K562 (cell line): ENCODE results near the gene TMEM131L. TPM values are rescaled to one million over a fixed set of nuclear protein-coding genes. Genes with fewer than 3 reads are reported as not detected.

Experiments
- BRF1 ChIP-seq: IDR thresholded peaks from 3 replicates; pipeline ENCODE4 v1.6.1; 2011; ENCODE audit warnings: borderline replicate concordance, mild to moderate bottlenecking; ENCODE audit not compliant: insufficient read length; ENCODE audit errors: extremely low read depth
- DMBX1 ChIP-seq: fragments of 250-450 bp; sonication (Bioruptor Pico); IDR thresholded peaks from 2 replicates; pipeline ENCODE4 v1.8.0; 2022; ENCODE audit warnings: inconsistent platforms, mild to moderate bottlenecking, moderate library complexity, borderline replicate concordance
- ELF2 ChIP-seq: fragments of 250-450 bp; sonication (Bioruptor Pico); IDR thresholded peaks from 2 replicates; pipeline ENCODE4 v1.5.0; 2021; ENCODE audit warnings: mild to moderate bottlenecking
- ELK3 ChIP-seq: fragments of 450-650 bp; formaldehyde crosslinking; IDR thresholded peaks from 2 replicates; pipeline ENCODE4 v1.4.0; 2020; ENCODE audit warnings: mild to moderate bottlenecking
- ESRRA ChIP-seq: fragments of 450-650 bp; IDR thresholded peaks from 2 replicates; pipeline ENCODE4 v1.6.1; 2014; ENCODE audit warnings: low read depth, mild to moderate bottlenecking, moderate library complexity, borderline replicate concordance
- EWSR1 ChIP-seq: fragments of 450-650 bp; IDR thresholded peaks from 2 replicates; pipeline ENCODE4 v1.6.1; 2018; ENCODE audit warnings: borderline replicate concordance, mild to moderate bottlenecking, low read depth, moderate library complexity; ENCODE audit not compliant: partially characterized antibody
- FOXJ2 ChIP-seq: fragments of 200-800 bp; sonication (Bioruptor generic); IDR thresholded peaks from 2 replicates; pipeline ENCODE4 v1.6.1; 2016; ENCODE audit warnings: missing genetic modification characterization, missing compliant biosample characterization
- HMG20A ChIP-seq: fragments of 450-650 bp; formaldehyde crosslinking; conservative IDR thresholded peaks from 2 replicates; pipeline ENCODE4 v1.4.0; 2020; ENCODE audit warnings: mild to moderate bottlenecking, mixed read lengths
- IFI16 ChIP-seq: fragments of 250-450 bp; sonication (Bioruptor Pico); IDR thresholded peaks from 2 replicates; pipeline ENCODE4 v2.1.2; 2022; ENCODE audit warnings: mild to moderate bottlenecking, inconsistent platforms
- KAT2B ChIP-seq: IDR thresholded peaks from one replicate; pipeline ENCODE4 v1.6.1; 2012; ENCODE audit warnings: low read depth, mild to moderate bottlenecking, control low read depth, inconsistent platforms, low read length, moderate library complexity
- KAT7 ChIP-seq: sonication (generic); formaldehyde crosslinking; IDR thresholded peaks from 2 replicates; pipeline ENCODE4 v1.8.0; 2022; ENCODE audit warnings: missing genetic modification reagents, mild to moderate bottlenecking, borderline replicate concordance
- MBD2 ChIP-seq: sonication (generic); IDR thresholded peaks from 2 replicates; pipeline ENCODE4 v1.6.1; 2016; ENCODE audit warnings: low read depth, borderline replicate concordance
- MED1 ChIP-seq: sonication (generic); formaldehyde crosslinking; IDR thresholded peaks from 2 replicates; pipeline ENCODE4 v1.8.1; 2023; ENCODE audit warnings: missing genetic modification reagents, borderline replicate concordance
- MXI1 ChIP-seq: IDR thresholded peaks from 2 replicates; pipeline ENCODE4 v1.6.1; 2011; ENCODE audit warnings: low read depth, mild to moderate bottlenecking, improper control_type of control experiment, low read length
- NEUROD1 ChIP-seq: fragments of 150-350 bp; IDR thresholded peaks from 2 replicates; pipeline ENCODE4 v1.6.1; 2014; ENCODE audit warnings: borderline replicate concordance, low read length, low read depth; ENCODE audit not compliant: partially characterized antibody
- NR2C2 ChIP-seq, 2 experiments: fragments of 200-800 bp in 1 of 2; sonication (Bioruptor generic) in 1 of 2; sonication (generic) in 1 of 2; formaldehyde crosslinking in 1 of 2; IDR thresholded peaks; 2 replicates each; pipeline versions ENCODE4 v1.6.1 to v1.8.0; 2016 to 2022; ENCODE audit warnings: mild to moderate bottlenecking in 1 of 2, missing compliant biosample characterization in 1 of 2, missing genetic modification characterization in 1 of 2, missing genetic modification reagents in 1 of 2
- PHF8 ChIP-seq: fragments of 200-600 bp; sonication (generic); IDR thresholded peaks from 2 replicates; pipeline ENCODE4 v1.6.1; 2012; ENCODE audit warnings: mixed run types, mild to moderate bottlenecking, inconsistent platforms, low read length, moderate library complexity, borderline replicate concordance
- RFX1 ChIP-seq: fragments of 450-650 bp; IDR thresholded peaks from 2 replicates; pipeline ENCODE4 v1.6.1; 2016; ENCODE audit warnings: mild to moderate bottlenecking, moderate library complexity
- SETDB1 ChIP-seq: IDR thresholded peaks from one replicate; pipeline ENCODE4 v1.6.1; 2012; ENCODE audit warnings: low read length, control low read depth, inconsistent platforms
- SIRT6 ChIP-seq: IDR thresholded peaks from one replicate; pipeline ENCODE4 v1.6.1; 2012; ENCODE audit warnings: low read depth, mild to moderate bottlenecking, control low read depth, inconsistent platforms, low read length, moderate library complexity
- TAF15 ChIP-seq: fragments of 200-400 bp; formaldehyde crosslinking; IDR thresholded peaks from 2 replicates; pipeline ENCODE4 v1.6.1; 2017; ENCODE audit warnings: mild to moderate bottlenecking, low read depth, low read length, moderate library complexity
- ZNF140 ChIP-seq: fragments of 250-450 bp; sonication (Bioruptor Pico); IDR thresholded peaks from 2 replicates; pipeline ENCODE4 v1.8.0; 2021; ENCODE audit warnings: moderate library complexity, mild to moderate bottlenecking, inconsistent platforms
- ZNF239 ChIP-seq: fragments of 250-450 bp; sonication (Bioruptor Pico); IDR thresholded peaks from 2 replicates; pipeline ENCODE4 v1.4.0; 2020; ENCODE audit warnings: mild to moderate bottlenecking
- ZNF253 ChIP-seq: fragments of 250-450 bp; sonication (Bioruptor Pico); conservative IDR thresholded peaks from 2 replicates; pipeline ENCODE4 v1.6.1; 2021; ENCODE audit warnings: mild to moderate bottlenecking
- ZNF507 ChIP-seq: conservative IDR thresholded peaks from 2 replicates; pipeline ENCODE4 v1.6.1; 2017; ENCODE audit warnings: missing genetic modification characterization, missing compliant biosample characterization
- ZNF589 ChIP-seq: fragments of 200-800 bp; sonication (Bioruptor generic); IDR thresholded peaks from 2 replicates; pipeline ENCODE4 v1.6.1; 2016; ENCODE audit warnings: low read depth, missing genetic modification characterization, missing compliant biosample characterization
- polyA plus RNA-seq, 8 experiments: library from polyadenylated mRNA; depleted of rRNA in 4 of 8; stranded (reverse) in 5 of 8; unstranded in 3 of 8; fragments of >200 nt; fragmentation: Nextera tagmentation in 2 of 8; fragmentation: Illumina TruSeq in 1 of 8; extraction: Ambion mirVana in 2 of 8; extraction: Trizol in 1 of 8; gene quantifications; 2 replicates each; pipeline versions ENCODE4 v1.2.1 to v1.2.3, GENCODE V29; 2011 to 2014; ENCODE audit warnings: inconsistent platforms in 1 of 8, missing spikeins in 1 of 8
- total RNA-seq, 7 experiments: library from RNA; depleted of rRNA in 6 of 7; stranded (reverse); fragments of >200 nt in 6 of 7; fragmentation: Illumina TruSeq in 2 of 7; extraction: Trizol in 2 of 7; gene quantifications; 2 replicates each; pipeline versions ENCODE4 v1.2.1 to v1.2.3, GENCODE V29; 2011 to 2021; ENCODE audit warnings: low replicate concordance in 1 of 7
- TF ChIP-seq, protein P1 (sequence below): IDR thresholded peaks from 2 replicates; pipeline ENCODE4 v1.6.1; 2011; ENCODE audit not compliant: insufficient read length; ENCODE audit errors: extremely low read depth
- TF ChIP-seq, protein P2 (sequence below): conservative IDR thresholded peaks from 2 replicates; pipeline ENCODE4 v1.6.1; 2011; ENCODE audit warnings: low read depth, mild to moderate bottlenecking, low read length; ENCODE audit not compliant: control insufficient read depth

Gene TMEM131L
- total and polyA plus RNA-seq, 9 of the 15 experiments (the other 6 are each of a cell fraction or from before 2014, with no cell fraction given), result 1.2 to 20.8 (median 12.9) TPM

DNA sequence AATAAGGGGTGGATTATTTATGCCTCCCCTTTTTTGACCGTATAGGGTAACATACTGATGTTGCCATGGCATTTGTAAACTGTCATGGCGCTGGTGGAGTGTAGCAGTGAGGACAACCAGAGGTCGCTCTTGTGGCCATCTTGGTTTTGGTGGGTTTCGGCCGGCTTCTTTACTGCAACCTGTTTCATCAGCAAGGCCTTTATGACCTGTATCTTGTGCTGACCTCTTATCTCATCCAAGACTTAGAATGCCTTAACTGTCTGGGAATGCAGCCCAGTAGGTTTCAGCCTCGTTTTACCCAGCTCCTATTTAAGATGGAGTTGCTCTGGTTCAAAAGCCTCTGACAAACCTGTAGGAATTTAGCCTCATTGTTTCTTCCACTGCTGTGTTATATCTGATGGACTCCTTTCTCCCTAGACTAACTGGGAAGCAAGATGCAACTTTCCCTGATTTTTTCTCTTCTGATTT is 71.4 kb downstream of the TMEM131L start (continued):
- no peak for TF ChIP-seq ZNF140 (CRISPR knock-in tag)
- TF ChIP-seq RFX1, result peak; percentile 66
- TF ChIP-seq KAT7 (CRISPR knock-in tag), result no peak
- peak; percentile 82 for TF ChIP-seq ZNF239 (CRISPR knock-in tag)
- no peak for TF ChIP-seq EWSR1
- peak; percentile 88 for TF ChIP-seq IFI16
- TF ChIP-seq SETDB1, result no peak
- peak; percentile 99 for TF ChIP-seq DMBX1 (CRISPR knock-in tag)
- TF ChIP-seq ZNF507, result peak; percentile 47
- TF ChIP-seq ELF2, result 0 out of 2 replicates have a peak, but pooled peaks have one; percentile 36
- no peak for TF ChIP-seq BRF1
- no peak for TF ChIP-seq MBD2
- TF ChIP-seq TAF15, result no peak
- no peak for TF ChIP-seq NR2C2 (CRISPR knock-in tag; IDR thresholded peaks at IDR 0.05)
- TF ChIP-seq NR2C2 (tag; IDR thresholded peaks at IDR 0.05), result peak; percentile 60
- no peak for TF ChIP-seq MXI1
- no peak for TF ChIP-seq NEUROD1
- TF ChIP-seq, protein P1, sequence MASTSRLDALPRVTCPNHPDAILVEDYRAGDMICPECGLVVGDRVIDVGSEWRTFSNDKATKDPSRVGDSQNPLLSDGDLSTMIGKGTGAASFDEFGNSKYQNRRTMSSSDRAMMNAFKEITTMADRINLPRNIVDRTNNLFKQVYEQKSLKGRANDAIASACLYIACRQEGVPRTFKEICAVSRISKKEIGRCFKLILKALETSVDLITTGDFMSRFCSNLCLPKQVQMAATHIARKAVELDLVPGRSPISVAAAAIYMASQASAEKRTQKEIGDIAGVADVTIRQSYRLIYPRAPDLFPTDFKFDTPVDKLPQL, result no peak
- TF ChIP-seq KAT2B, result no peak
- TF ChIP-seq PHF8, result no peak
- 0 out of 2 replicates have a peak, but pooled peaks have one; percentile 35 for TF ChIP-seq FOXJ2
- TF ChIP-seq HMG20A, result no peak
- TF ChIP-seq MED1 (CRISPR knock-in tag), result no peak
- TF ChIP-seq, protein P2, sequence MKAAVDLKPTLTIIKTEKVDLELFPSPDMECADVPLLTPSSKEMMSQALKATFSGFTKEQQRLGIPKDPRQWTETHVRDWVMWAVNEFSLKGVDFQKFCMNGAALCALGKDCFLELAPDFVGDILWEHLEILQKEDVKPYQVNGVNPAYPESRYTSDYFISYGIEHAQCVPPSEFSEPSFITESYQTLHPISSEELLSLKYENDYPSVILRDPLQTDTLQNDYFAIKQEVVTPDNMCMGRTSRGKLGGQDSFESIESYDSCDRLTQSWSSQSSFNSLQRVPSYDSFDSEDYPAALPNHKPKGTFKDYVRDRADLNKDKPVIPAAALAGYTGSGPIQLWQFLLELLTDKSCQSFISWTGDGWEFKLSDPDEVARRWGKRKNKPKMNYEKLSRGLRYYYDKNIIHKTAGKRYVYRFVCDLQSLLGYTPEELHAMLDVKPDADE, result no peak
- no peak for TF ChIP-seq ZNF253 (CRISPR knock-in tag)
- no peak for TF ChIP-seq SIRT6
- peak; percentile 86; the same call in 1 of the 2 replicates for TF ChIP-seq ESRRA
- TF ChIP-seq ELK3 (CRISPR knock-in tag), result 0 out of 2 replicates have a peak, but pooled peaks have one; percentile 45
- TF ChIP-seq ZNF589, result peak; percentile 99
